WI38 (cell line): Measurements from ENCODE around the gene GTF2F2.
"Not testable (repeated sequence)": the region's sequence is repeated elsewhere in the genome, so short reads cannot be mapped to it uniquely, and the experiment has no call there.

Source experiments
- H3K4me3 ChIP-seq: 2 replicates; pipeline ENCODE4 v1.5.1; 2011; ENCODE audit warnings: low read depth, mild to moderate bottlenecking, control low read depth, low read length
- CTCF ChIP-seq: IDR thresholded peaks from 2 replicates; pipeline ENCODE4 v1.5.1; 2012; ENCODE audit warnings: low read depth, mild to moderate bottlenecking, control low read depth, low read length

GTF2F2 gene

GRCh38 chr13:45179428-45179827 lies 59.1 kb downstream of the GTF2F2 start:
- H3K4me3 ChIP-seq, result no peak overlapping the region
- no peak for TF ChIP-seq CTCF

- no peak overlapping the region for H3K4me3 ChIP-seq
- TF ChIP-seq CTCF, result no peak
Observed at GRCh38 chr13:45180303-45180702, 60.0 kb downstream of the GTF2F2 start.

GRCh38 chr13:45180713-45181601 lies 60.6 kb downstream of the GTF2F2 start:
- H3K4me3 ChIP-seq, result no peak overlapping the region
- TF ChIP-seq CTCF, result no peak

- TF ChIP-seq CTCF, result no peak
- no peak overlapping the region for H3K4me3 ChIP-seq
Observed at GRCh38 chr13:45184693-45185092, 64.4 kb downstream of the GTF2F2 start.

- TF ChIP-seq CTCF, result no peak
Observed at GRCh38 chr13:45185286-45185685, 65.0 kb downstream of the GTF2F2 start.

GRCh38 chr13:45189077-45189476 lies 68.8 kb downstream of the GTF2F2 start:
- H3K4me3 ChIP-seq, result not testable (repeated sequence)

More at GRCh38 chr13:45185286-45185685, 65.0 kb downstream of the GTF2F2 start:
- H3K4me3 ChIP-seq, result no peak overlapping the region

GRCh38 chr13:45189511-45189910 lies 69.2 kb downstream of the GTF2F2 start:
- H3K4me3 ChIP-seq, result not testable (repeated sequence)

GRCh38 chr13:45191874-45192273 lies 71.6 kb downstream of the GTF2F2 start:
- no peak overlapping the region for H3K4me3 ChIP-seq
- no peak for TF ChIP-seq CTCF
